ENCODE measurements around the gene PAFAH1B1.
"Not testable (repeated sequence)": the region's sequence is repeated elsewhere in the genome, so short reads cannot be mapped to it uniquely, and the experiment has no call there.

PAFAH1B1 gene

GRCh38 chr17:2592971-2593820 is at the start of gene PAFAH1B1:
TSS of gene PAFAH1B1 (plus strand) at chr17:2593654. CDS start at chr17:2638289, 44,635 bp downstream.
- DNase-seq: peak; percentile 64

DNA sequence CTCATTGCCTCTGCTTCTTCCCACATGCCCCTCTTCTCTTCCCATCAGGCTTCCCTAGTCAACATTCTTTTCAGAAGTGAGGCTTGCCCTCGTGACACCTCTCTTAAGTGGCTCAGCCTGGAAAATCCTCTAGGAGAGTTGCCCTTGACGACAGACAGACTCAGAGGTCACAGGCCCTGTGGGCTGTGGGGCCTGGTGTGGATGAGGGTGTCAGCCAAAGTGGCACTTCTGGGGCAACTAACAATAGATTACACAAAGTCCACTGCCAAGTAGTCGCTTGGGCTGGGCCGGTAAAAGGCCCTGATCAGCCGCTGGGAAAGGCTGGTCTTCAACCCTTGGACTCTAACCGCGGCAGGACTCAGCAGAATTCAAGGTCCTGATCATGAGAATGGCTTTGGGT is 48.1 kb upstream of the PAFAH1B1 start:
- DNase-seq: no peak

DNA sequence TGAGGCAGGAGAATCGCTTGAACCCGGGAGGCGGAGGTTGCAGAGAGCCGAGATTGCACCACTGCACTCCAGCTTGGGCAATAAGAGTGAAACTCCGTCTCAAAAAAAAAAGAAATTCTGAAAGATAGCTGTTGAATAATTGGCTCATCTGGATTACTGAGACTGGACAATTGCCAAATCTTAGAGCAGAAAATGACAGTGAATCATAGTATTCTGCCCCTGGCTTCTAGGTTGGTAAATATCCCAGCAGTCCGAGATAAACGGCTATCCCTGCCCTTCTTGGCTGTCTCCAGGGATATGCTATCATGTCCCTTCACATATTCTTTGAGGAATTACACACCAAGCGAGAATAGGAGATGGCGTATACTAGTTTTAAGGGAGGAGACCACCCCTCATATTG is 46.3 kb upstream of the PAFAH1B1 start:
- no peak for DNase-seq

GRCh38 chr17:2548026-2548425 is 45.4 kb upstream of the PAFAH1B1 start:
- DNase-seq: not testable (repeated sequence)

DNA sequence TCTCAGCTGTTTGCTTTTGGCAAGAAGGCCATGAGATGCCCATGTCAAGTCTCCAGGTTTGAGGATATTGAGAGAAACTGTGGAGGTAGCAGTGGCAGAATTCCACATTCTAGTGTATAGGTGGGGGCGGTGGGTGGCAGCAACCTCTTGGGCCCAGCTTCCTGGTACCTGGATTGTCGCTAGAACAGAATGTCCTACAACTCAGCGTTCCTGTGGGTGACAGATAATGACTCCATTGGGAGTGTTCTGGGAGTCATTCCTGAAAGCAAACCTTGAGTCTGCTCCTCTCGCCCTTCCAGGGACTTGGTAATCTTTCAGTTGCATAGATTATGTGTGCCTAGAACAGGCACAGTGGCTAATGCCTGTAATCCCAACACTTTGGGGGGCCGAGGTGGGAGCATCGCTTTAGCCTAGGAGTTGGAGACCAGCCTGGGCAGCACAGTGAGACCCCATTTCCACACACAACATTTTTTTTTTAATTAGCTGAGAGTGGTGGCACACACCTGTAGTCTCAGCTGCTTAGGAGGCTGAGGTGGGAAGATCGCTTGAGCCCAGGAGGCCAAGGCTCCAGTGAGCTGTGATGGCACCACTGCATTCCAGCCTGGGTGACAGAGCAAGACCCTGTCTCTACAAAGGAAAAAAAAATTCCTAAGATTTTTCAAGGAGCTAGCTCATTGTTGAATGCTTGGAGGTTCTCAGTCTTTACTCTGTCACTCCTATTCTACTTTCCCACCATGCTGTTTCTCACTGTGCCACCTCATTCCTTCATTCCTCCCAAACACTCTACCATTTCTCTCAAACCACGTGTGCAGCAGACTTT is 43.9 kb upstream of the PAFAH1B1 start:
- no peak for DNase-seq

GRCh38 chr17:2551493-2551892 is 42.0 kb upstream of the PAFAH1B1 start:
- no peak for DNase-seq

DNA sequence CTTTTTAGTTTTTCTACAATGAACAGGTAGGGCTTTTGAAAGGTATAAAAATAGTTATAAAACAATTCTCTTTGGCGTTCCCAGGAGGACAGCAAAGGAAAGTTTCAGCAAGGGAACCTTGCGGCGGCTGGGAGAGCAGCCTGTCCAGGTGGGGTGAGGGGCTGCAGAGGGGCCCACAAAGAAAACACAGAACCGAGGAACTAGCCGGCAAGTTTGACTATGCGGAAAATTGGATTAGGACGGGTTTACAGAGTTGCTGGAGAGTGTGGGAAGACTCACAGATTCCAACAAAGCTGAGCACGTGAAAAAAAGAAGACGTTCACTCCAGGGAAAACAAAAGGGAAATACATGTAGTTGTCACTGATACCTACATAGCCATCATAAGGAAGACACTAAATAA is 41.5 kb upstream of the PAFAH1B1 start:
- no peak for DNase-seq

GRCh38 chr17:2560658-2561057 is 32.8 kb upstream of the PAFAH1B1 start:
- no peak for DNase-seq

DNA sequence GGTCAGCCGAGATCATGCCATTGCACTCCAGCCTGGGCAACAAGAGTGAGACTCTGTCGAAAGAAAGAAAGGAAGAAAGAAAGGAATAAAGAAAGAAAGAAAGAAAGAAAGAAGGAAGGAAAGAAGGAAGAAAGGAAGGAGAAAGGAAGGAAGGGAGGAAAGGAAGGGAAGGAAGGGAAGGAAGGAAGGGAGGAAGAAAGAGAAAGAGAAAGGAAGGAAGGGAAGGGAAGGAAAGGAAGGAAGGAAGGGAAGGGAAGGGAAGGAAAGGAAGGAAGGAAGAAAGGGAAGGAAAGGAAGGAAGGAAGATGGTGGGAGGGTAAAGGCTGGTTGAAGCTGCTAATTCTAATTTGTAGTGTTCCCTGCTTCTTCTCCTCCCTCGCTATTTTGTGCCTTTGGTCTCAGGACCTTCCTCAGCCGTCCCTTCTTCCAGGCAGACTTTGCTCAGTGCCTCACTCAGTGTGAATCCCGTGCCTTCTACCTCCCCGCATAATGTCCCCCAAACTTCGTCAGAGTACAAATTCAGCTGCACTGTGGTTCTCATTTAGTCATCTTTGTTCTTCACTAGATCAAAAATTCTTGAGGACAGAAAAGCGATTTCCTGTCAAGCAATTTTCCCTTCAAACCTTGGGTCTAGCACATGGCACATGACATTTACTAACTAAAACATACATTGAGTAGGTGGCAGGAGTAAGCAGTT is 31.1 kb upstream of the PAFAH1B1 start:
- DNase-seq: no peak

GRCh38 chr17:2563061-2563460 is 30.4 kb upstream of the PAFAH1B1 start:
- no peak for DNase-seq

GRCh38 chr17:2563543-2563942 is 29.9 kb upstream of the PAFAH1B1 start:
- DNase-seq: no peak

- DNase-seq: no peak
Measured at GRCh38 chr17:2564877-2565276, 28.6 kb upstream of the PAFAH1B1 start.

- DNase-seq: no peak
Measured at GRCh38 chr17:2566056-2566455, 27.4 kb upstream of the PAFAH1B1 start.

GRCh38 chr17:2571523-2572303 is 21.7 kb upstream of the PAFAH1B1 start:
- no peak for DNase-seq

- DNase-seq: not testable (repeated sequence)
Measured at GRCh38 chr17:2572304-2572609, 21.2 kb upstream of the PAFAH1B1 start.

- DNase-seq: no peak
Measured at GRCh38 chr17:2580151-2580550, 13.3 kb upstream of the PAFAH1B1 start.

- no peak for DNase-seq
Measured at GRCh38 chr17:2580661-2581060, 12.8 kb upstream of the PAFAH1B1 start.

DNA sequence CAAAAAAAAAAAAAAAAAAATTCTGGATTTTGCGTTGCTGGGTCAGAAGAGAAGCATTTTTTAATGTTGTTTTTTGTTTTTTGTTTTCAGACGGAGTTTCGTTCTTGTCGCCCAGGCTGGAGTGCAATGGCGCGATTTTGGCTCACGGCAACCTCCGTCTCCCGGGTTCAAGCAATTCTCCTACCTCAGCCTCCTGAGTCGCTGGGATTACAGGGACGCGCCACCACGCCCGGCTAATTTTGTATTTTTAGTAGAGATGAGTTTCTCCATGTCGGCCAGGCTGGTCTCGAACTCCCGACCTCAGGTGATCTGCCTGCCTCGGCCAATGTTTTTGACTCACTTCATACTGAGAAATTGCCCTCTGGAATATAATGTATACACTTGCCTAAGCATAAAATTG is 11.0 kb upstream of the PAFAH1B1 start:
- no peak for DNase-seq

DNA sequence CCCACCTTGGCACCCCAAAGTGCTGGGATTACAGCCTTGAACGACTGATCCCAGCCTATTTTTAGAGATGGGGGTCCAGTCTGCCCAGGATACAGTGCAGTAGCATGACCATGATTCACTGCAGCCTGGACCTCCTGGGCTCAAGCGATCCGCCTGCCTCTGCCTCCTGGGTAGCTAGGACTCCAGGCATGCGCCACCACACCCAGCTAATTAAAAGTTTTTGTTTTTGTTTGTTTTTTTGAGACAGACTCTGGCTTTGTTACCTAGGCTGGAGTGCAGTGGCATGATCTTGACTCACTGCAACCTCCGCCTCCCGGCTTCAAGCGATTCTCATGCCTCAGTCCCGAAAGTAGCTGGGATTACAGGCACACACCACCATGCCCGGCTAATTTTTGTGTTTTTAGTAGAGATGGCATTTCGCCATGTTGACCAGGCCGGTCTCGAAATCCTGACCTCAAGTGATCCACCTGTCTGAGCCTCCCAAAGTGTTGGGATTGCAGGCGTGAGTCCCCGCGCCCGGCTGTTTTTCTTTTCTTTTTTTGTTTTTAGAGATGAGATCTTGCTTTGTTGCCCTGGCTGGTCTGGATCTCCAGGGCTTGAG is 2.3 kb upstream of the PAFAH1B1 start:
- DNase-seq: no peak

DNA sequence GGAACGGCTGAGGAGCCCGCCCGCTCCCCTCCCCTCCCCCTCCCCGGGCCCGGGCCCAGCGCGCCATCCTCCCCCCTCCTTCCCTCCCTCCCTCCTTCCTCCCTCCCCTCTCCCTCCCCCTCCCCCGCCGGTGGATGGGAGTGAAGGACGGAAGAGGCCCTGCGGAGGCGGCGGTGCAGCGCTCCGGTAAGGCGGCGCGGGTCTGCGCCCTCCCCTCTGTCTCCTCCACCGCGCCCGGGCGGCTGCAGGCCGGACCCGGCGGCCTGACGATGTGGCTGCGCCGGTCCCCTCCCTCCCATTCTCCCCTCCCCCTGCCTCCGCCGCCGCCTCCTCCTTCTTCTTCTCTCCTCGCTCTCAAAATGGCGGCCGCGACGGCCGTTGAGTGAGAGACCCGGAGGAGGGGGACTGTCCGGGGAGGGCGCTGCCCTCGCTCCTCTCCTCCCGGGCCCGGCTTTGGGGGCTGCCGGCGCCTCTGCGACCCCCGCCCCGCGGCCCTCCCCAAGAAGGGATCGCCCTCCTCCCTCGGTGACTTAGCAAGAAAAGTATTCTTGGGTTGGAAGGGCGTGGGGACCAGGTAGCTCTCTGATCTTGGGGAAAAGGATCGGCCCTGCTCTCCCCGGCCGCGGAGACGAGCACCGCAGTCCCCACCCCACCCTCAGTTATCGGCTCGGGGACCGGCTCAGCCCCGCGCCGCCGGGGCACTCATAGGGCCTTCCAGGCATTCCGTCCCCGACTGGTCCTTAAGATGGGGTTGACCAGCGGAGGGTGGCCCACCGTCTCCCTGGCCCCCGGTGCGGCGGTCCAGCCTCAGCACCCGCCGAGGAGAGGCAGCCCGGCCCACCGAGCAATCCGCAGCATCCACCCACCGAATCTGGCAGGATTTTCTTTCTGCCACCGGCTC is 617 bp downstream of the PAFAH1B1 start:
- DNase-seq: peak; percentile 47
